HEK293 (cell line): ENCODE measurements around the gene CCDC85B.

Experiments used
- CTCF ChIA-PET: fragments of 350-600 bp; formaldehyde crosslinking; extraction: SDS; loops from one replicate; lab custom pipeline; 2021; ENCODE audit warnings: antibody characterized with exemption; lab: Yijun Ruan, JAX
- POLR2A ChIA-PET: fragments of 300-600 bp; formaldehyde crosslinking; extraction: SDS; loops from one replicate; lab custom pipeline; 2020; ENCODE audit warnings: antibody characterized with exemption, inconsistent platforms; lab: Yijun Ruan, JAX
- H3K27ac ChIP-seq: fragments of 200-500 bp; sonication (Bioruptor generic); 2 replicates; pipeline ENCODE4 v1.5.1; 2014; ENCODE audit warnings: low read depth, low read length, control low read depth, inconsistent platforms; ENCODE audit errors: extremely low read depth
- H3K36me3 ChIP-seq, 2 experiments: fragments of 200-500 bp in 1 of 2; sonication (Bioruptor generic) in 1 of 2; 1 replicate in 1 of 2; 2 replicates in 1 of 2; pipeline ENCODE4 v1.5.1; 2014 to 2017; ENCODE audit warnings: inconsistent platforms in 2 of 2, low read length in 2 of 2; ENCODE audit not compliant: control insufficient read depth in 2 of 2, insufficient read depth in 1 of 2
- H3K4me1 ChIP-seq: fragments of 200-500 bp; sonication (Bioruptor generic); 2 replicates; pipeline ENCODE4 v1.5.1; 2014; ENCODE audit warnings: mild to moderate bottlenecking, low read length, inconsistent platforms; ENCODE audit not compliant: control insufficient read depth, insufficient read depth
- H3K4me3 ChIP-seq: 2 replicates; pipeline ENCODE4 v1.5.1; 2011; ENCODE audit warnings: low read depth, mild to moderate bottlenecking, control low read depth, low read length, moderate library complexity
- H3K9me3 ChIP-seq: fragments of 200-500 bp; sonication (Bioruptor generic); 2 replicates; pipeline ENCODE4 v1.5.1; 2014; ENCODE audit warnings: low read depth, low read length, inconsistent platforms; ENCODE audit not compliant: control insufficient read depth, insufficient read depth
- GLIS2 ChIP-seq: fragments of 450-650 bp; formaldehyde crosslinking; IDR thresholded peaks from 2 replicates; pipeline ENCODE4 v1.5.1; 2016; ENCODE audit warnings: missing biosample characterization, missing genetic modification characterization
- KLF10 ChIP-seq: fragments of 450-650 bp; IDR thresholded peaks from 2 replicates; pipeline ENCODE4 v1.5.1; 2018; ENCODE audit warnings: missing biosample characterization, mild to moderate bottlenecking, missing genetic modification characterization
- SCRT2 ChIP-seq: fragments of 450-650 bp; formaldehyde crosslinking; IDR thresholded peaks from 2 replicates; pipeline ENCODE4 v1.5.1; 2016; ENCODE audit warnings: missing biosample characterization, missing genetic modification characterization
- TCF7L2 ChIP-seq: IDR thresholded peaks from 2 replicates; pipeline ENCODE4 v1.6.1; 2011; ENCODE audit warnings: low read depth, mild to moderate bottlenecking, inconsistent platforms, low read length, moderate library complexity, borderline replicate concordance
- ZNF174 ChIP-seq: fragments of 450-650 bp; formaldehyde crosslinking; IDR thresholded peaks from 2 replicates; pipeline ENCODE4 v1.5.0; 2017; ENCODE audit warnings: missing biosample characterization, mild to moderate bottlenecking, missing genetic modification characterization
- ZNF302 ChIP-seq: fragments of 450-650 bp; formaldehyde crosslinking; IDR thresholded peaks from 2 replicates; pipeline ENCODE4 v1.5.1; 2016; ENCODE audit warnings: missing biosample characterization, missing genetic modification characterization, low read depth
- ZNF416 ChIP-seq: fragments of 450-650 bp; formaldehyde crosslinking; IDR thresholded peaks from 2 replicates; pipeline ENCODE4 v1.5.1; 2016; ENCODE audit warnings: missing biosample characterization, missing genetic modification characterization
- ZNF549 ChIP-seq: fragments of 450-650 bp; IDR thresholded peaks from 2 replicates; pipeline ENCODE4 v1.5.1; 2018; ENCODE audit warnings: missing biosample characterization, missing genetic modification characterization, mild to moderate bottlenecking, inconsistent platforms, moderate library complexity
- ZNF596 ChIP-seq: fragments of 450-650 bp; IDR thresholded peaks from 2 replicates; pipeline ENCODE4 v1.5.0; 2018; ENCODE audit warnings: missing biosample characterization, mild to moderate bottlenecking, missing genetic modification characterization, moderate library complexity
- ZSCAN16 ChIP-seq: fragments of 450-650 bp; formaldehyde crosslinking; IDR thresholded peaks from 2 replicates; pipeline ENCODE4 v1.5.1; 2016; ENCODE audit warnings: missing biosample characterization, missing genetic modification characterization
- TF ChIP-seq, protein P1 (sequence below): fragments of 450-650 bp; formaldehyde crosslinking; IDR thresholded peaks from 2 replicates; pipeline ENCODE4 v1.5.1; 2016; ENCODE audit warnings: missing biosample characterization, missing genetic modification characterization

Gene CCDC85B

DNA sequence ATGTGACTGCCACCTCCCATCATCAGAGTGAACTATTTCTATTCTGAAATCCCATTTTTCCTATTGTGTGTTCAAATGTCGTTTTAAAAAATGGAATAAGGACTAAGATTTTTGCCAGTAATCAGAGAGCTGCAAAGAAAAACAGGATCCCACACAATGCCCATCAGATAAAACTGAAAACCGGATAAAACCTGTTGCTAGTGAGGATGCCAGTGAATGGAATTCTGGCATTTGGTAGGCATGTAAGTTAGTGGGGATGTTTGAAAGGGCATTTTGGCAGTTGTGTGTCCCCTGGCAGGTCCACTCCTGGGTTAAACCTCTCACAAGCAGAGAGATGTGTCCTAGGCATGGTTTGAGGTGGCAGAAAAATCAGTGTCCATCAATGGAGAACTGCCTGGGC lies 34.9 kb downstream of the CCDC85B start:
- CTCF ChIA-PET, result interaction anchor here (0.5 to 0.9 kb wide), 2 partner anchors 54 to 337 kb away, joined by 4 read pairs; no protein-coding TSS in a partner anchor
- no peak for TF ChIP-seq ZNF174 (tag by site-specific recombination)
- peak; percentile 75 for TF ChIP-seq SCRT2 (tag by site-specific recombination)
- POLR2A ChIA-PET, result no interaction called here

DNA sequence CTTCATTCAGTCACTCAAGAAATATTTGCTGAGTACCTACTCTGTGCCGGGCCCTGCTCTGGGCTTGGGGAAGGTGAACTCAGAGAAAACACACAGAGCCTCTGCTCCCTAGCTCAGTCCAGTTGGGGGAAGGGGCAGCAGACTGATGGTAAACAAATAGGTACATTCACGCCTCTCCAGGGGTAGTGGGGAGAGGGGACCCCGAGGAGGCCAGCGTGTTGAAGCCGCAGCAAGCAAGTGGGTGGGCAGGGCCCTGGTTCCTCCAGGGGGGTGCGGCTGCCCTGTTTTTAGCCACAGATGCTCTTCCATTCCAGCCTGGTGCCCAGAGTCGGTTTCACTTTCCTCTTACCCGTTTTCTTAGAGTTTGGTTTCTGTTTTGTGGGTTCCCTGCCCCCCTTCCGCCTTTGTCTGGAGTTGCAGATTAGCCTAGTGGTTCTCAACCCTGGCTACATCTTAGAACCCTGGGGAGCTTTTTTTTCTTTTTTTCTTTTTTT lies 37.5 kb downstream of the CCDC85B start:
- H3K9me3 ChIP-seq, result no peaks in the 10 kb centered on the region
- peaks cover 0 to under 1% of the 10 kb centered on the region in 2 experiments; a peak in 2 of 3 replicates for H3K36me3 ChIP-seq
- ChIA-PET CTCF (interaction anchor here (1.2 kb wide), 1 partner anchor 40 kb away, joined by 4 read pairs; the partner anchor contains the start of gene FIBP), POLR2A (no interaction called here)
- no peak overlapping the region for H3K4me3 ChIP-seq
- H3K4me1 ChIP-seq, result no peaks in the 10 kb centered on the region
- no peak for TF ChIP-seq ZSCAN16 (tag by site-specific recombination)
- TF ChIP-seq, protein P1, sequence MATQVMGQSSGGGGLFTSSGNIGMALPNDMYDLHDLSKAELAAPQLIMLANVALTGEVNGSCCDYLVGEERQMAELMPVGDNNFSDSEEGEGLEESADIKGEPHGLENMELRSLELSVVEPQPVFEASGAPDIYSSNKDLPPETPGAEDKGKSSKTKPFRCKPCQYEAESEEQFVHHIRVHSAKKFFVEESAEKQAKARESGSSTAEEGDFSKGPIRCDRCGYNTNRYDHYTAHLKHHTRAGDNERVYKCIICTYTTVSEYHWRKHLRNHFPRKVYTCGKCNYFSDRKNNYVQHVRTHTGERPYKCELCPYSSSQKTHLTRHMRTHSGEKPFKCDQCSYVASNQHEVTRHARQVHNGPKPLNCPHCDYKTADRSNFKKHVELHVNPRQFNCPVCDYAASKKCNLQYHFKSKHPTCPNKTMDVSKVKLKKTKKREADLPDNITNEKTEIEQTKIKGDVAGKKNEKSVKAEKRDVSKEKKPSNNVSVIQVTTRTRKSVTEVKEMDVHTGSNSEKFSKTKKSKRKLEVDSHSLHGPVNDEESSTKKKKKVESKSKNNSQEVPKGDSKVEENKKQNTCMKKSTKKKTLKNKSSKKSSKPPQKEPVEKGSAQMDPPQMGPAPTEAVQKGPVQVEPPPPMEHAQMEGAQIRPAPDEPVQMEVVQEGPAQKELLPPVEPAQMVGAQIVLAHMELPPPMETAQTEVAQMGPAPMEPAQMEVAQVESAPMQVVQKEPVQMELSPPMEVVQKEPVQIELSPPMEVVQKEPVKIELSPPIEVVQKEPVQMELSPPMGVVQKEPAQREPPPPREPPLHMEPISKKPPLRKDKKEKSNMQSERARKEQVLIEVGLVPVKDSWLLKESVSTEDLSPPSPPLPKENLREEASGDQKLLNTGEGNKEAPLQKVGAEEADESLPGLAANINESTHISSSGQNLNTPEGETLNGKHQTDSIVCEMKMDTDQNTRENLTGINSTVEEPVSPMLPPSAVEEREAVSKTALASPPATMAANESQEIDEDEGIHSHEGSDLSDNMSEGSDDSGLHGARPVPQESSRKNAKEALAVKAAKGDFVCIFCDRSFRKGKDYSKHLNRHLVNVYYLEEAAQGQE (tag by site-specific recombination), result no peak
- H3K27ac ChIP-seq, result no peak overlapping the region

More for the DNA sequence above, 34.9 kb downstream of the CCDC85B start:
- Histone ChIP-seq H3K36me3 (peaks cover 0 to 14% of the 10 kb centered on the region in 2 experiments; a peak in 2 of 3 replicates), H3K4me1 (no peaks in the 10 kb centered on the region), H3K4me3 (no peak overlapping the region), H3K9me3 (no peaks in the 10 kb centered on the region), H3K27ac (no peak overlapping the region)

DNA sequence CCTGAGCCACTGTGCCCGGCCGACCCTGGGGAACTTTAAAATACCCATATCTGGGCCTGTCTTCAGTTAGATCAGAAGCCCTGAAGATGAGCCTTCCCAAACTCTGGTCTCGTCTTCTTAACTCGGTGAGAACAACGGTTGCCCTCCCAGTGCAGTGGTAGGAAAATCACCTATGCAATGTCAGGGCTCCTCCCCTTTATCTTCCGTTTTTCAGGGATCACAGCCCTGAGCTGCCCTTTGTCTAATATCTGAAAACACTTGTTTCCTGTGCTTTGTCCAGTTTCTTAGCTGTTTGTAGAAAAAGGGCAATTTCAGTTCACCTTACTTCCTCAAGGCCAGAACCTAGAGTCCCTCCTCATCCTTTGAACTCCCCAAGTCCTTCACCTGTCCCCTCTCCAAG lies 38.2 kb downstream of the CCDC85B start:
- H3K36me3 ChIP-seq, result no peaks in the 10 kb centered on the region
- no peak overlapping the region for H3K27ac ChIP-seq
- POLR2A ChIA-PET, result no interaction called here
- no peak overlapping the region for H3K4me3 ChIP-seq
- no peaks in the 10 kb centered on the region for H3K9me3 ChIP-seq
- CTCF ChIA-PET, result interaction anchor here (1.2 kb wide), 1 partner anchor 41 kb away, joined by 4 read pairs; the partner anchor contains the start of gene FIBP
- H3K4me1 ChIP-seq, result no peaks in the 10 kb centered on the region
- no peak for TF ChIP-seq ZNF416 (tag by site-specific recombination)
- no peak for TF ChIP-seq KLF10 (tag by site-specific recombination)
- no peak for TF ChIP-seq ZNF596 (tag by site-specific recombination)
- TF ChIP-seq ZNF302 (tag by site-specific recombination), result no peak
- no peak for TF ChIP-seq TCF7L2

DNA sequence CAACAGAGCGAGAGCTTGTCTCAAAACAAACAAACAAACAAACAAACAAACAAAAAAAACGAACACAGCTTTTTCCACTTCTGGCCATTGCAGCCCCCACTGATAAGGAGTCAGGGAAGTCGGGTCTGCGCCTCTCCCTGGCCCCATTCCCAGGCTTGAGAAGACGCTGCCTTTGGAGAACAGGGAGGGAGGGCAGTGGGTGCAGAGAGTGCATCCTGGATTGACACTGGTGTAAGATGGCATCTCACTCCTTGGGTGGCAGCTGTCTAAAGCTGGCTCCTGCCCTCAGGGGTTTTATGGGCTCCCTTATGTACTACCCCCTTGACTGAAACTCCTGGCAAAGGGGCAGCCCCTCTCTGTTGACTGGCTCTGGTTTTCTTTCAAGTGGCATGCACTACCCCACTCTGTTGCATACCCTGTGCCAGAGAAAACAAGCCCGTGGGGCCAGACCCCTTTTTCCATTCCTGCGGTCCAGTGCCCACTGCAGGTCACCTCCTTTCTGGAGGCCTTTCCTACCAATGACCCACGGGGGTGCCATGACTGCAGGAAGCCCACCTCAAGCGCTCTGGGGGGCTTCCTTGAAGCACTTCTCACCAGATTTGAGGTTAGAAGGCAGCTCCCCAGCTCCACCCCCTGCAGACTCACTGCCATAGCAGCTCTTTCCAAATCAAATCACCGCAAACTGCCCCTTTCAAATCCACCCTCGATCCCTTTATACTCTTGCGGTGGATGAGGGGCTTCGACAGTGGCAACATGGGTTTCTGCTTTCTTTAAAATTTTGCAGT lies 41.5 kb downstream of the CCDC85B start:
- TF ChIP-seq ZNF549 (tag by site-specific recombination), result no peak
- TF ChIP-seq GLIS2 (tag by site-specific recombination), result peak; percentile 17; the same call in 1 of the 2 replicates
- ChIA-PET CTCF (interaction anchor here (1.1 to 1.5 kb wide), 5 partner anchors 42 to 72 kb away, joined by 3 to 5 read pairs (median 5); partner anchors contain the start of gene FIBP), POLR2A (interaction anchor here (1.0 kb wide), 1 partner anchor 16 kb away, joined by 3 read pairs; no protein-coding TSS in a partner anchor)
- no peak overlapping the region for H3K4me3 ChIP-seq
- no peaks in the 10 kb centered on the region for H3K36me3 ChIP-seq
- H3K9me3 ChIP-seq, result no peaks in the 10 kb centered on the region
- H3K4me1 ChIP-seq, result no peaks in the 10 kb centered on the region
- no peak overlapping the region for H3K27ac ChIP-seq
